Bone marrow (tissue), 2 donors: ENCODE results near the gene RIC1.
"Not testable (repeated sequence)": the region's sequence is repeated elsewhere in the genome, so short reads cannot be mapped to it uniquely, and the experiment has no call there.

Source experiments
- DNase-seq, 2 donors: peaks; one replicate each; lab custom pipeline; 2025; lab: John Stamatoyannopoulos, UW

The RIC1 gene

DNA sequence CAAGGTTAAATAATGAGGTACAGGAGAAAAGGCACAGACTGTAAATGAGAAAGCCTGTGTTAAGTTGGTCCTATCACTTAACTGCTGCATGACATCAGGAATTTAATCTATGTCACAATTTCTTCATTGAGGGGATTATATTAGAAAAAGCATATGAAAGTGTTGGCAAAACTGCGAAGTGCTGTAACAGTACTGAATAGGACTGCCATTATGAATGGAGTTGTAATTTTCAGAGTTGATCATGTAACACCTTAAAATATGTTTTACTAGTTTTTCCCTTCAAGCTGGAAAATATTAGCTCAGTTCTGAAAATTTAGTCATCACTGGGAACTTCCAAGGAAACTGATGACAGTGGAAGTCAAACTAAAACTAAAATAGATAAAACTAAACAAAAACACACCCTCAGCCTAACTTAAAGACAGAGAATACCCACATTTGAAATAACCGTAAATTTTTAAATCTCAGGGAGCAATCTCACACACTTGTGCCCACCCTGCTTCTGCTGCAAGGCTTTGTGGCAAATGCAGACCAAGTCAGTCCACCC, 158.9 kb downstream of the RIC1 start:
- no peak for DNase-seq

DNA sequence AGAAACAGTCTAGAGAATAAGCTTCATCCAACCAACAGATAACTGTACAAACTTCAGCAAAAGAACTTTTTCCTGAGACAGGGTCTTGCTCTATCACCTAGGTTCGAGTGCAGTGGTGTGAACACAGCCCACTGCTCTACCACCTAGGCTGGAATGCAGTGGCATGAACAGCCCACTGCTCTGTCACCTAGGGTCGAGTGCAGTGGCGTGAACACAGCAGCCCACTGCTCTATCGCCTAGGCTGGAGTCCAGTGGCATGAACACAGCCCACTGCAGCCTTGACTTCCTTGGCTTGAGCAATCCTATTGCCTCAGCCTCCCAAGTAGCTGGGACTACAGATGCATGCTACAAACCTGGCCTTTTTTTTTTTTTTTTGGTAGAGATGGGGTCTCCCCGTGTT, 160.6 kb downstream of the RIC1 start:
- no peak for DNase-seq

DNA sequence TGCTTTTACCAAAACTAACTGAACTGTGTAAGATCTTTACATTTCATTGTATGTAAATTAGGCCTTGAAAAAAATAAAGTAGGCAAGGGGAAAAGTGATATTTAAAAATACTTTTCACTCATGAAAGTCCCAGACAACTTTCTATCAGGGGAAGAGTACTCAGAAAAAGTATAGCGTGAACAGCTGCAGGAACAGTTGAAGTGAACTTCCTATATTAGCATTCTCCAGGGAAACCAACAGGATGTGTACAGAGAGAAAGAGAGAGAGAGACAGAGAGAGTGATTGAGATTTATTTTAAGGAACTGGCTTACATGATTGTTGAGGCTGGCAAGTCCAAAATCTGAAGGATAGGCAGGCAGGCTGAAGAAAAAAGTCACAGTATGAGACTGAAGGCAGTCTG, 162.0 kb downstream of the RIC1 start:
- no peak for DNase-seq

DNA sequence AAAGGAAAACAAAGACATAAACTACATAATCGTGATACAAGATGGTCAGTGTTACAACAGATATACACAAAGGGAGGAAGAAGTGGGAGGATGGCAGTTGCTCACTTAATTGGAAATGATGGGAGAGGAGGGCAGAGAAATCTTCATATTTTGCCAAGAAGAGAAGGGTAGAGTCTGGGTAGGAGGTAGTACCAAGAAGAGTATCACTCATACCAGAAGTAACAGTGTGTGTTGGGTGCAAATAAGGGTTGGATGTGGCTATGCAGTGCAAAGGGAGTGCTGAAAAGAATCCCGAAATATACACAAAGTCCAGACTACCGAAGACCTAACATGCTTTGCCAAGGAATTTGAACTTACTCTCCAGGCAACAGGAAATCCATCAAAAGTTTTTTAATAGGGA, 163.0 kb downstream of the RIC1 start:
- no peak for DNase-seq

DNA sequence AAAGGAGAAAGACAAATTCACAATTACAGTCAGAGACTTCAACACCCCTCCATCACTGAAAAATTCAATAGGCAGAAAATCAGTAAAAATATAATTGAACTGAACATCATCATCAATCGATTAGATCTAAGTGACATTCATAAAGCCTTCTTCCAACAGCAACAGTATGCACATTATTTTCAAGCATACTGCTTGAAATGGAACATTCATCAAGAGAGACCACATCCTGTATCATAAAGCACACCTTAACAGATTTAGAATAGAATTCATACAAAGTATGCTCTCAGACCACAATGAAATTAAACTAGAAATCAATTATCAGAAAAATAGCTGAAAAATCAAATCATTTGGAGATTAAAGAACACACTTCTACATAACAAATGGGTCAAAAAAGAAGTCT, 164.9 kb downstream of the RIC1 start:
- no peak for DNase-seq

DNA sequence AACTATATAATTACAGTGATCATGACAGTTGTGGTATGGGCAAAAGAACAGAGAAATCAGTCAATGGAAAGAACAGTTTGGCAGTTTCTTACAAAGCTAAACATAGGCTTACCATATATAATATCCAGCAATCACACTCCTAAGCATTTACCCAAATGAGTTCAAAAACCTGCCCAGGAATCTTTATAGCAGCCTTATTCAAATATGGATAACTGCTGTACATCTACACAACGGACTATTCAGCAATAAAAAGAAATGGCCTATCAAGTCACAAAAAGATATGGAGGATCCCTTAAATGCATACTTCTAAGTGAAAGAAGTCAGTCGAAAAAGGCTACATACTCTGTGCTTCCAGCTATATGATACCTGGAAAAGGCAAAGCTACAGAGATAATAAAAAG, 167.4 kb downstream of the RIC1 start:
- no peak for DNase-seq

DNA sequence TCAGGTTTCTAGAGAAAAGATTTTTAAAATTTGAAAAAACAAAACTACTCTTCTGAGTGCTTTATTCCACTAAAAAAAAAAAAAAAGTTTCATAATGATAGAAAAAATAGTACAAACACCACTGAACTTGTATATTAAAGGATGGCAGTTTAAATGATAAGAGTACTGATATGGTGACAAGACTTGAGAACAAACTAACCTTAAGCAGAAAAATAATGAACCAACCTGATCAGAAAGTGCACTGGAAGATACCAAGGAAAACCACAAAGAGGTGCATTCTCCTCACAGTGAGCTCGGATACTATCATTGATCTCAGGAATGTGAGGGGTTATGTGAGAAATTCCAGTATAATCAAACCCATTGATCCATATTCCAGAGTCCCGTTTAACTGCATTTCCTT, 169.7 kb downstream of the RIC1 start:
- no peak for DNase-seq

DNA sequence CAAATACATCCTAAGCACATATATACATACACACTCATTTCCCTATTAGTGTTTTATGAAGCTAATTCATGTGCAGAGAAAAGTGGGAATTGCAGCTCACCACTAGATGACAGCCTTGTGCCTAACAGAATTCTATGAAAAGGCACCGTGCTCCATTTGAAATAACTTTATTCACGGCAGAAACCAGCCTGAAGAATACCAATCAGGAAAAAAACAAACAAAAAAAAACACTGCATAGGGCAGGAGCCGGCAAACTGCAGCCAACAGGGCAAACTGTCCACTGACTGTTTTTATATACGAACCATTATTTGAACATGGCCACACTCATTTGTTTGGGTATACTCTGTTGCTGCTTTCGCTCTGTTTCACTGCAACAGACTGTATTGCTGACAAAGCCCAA, 170.4 kb downstream of the RIC1 start:
- peak in 1 of 2 donors; percentile 38 for DNase-seq

DNA sequence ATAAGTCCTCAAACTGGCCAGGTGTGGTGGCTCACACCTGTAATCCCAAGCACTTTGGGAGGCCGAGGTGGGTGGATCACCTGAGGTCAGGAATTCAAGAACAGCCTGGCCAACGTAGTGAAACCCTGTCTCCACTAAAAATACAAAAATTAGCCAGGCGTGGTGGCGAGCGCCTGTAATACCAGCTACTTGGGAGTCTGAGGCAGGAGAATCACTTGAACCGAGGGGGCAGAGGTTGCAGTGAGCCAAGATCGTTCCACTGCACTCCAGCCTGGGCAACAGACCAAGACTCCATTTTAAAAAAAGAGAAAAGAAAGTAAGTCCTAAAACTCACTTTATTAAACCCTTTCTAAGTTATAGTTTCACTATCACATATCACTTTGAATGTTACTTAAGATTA, 171.5 kb downstream of the RIC1 start:
- not testable (repeated sequence) for DNase-seq

DNA sequence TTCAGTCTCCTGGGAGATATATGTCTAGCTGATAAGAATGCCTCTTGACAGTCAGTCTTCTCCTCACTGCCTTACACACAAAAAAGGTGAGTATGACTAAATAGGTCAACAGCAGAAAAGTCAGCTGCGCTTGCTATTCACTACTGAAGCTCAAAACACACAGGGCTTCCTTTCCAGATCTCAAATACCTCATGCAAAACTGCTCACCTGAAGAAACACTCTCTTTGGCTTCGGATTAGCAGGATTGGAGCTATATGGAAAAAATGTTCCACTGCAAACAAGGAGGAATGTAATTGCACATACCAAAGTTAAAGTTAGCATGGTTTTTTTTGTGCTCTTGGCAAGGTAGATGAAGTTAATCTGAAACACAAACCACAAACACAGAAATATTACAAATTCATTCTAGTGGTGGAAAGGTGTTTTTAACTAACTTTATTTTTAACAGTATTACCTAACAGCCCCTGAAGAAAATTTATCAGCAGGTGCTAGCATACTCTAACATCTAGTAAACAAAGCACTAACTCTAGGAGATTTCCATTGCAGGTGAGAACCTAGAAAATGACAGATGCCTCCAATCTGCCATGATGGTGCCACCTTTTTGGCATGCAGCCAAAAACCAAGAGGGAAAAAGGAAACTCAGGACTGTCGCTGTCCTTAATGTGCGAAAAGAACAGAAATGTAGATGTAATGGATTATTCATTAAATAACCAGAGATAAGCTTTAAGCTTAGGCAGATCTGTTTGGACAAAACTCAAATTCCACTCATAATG, 172.2 kb downstream of the RIC1 start:
- no peak for DNase-seq

DNA sequence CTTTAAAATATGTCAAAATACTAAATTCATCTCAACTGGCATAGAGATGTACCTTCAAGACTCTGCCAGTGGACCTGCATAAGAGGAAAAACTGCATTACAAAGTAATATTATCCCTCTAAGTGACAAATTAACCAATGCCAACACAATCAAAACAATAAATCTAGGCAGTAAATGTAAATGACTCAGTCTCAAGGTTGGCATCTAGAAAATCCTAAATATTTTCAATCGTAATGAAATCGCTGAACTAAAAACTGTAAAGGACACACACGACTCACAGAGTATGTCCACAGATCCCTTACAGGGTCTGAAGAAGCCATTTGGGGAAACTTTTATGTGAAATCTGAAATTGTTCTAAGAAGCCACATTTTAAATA, 172.8 kb downstream of the RIC1 start:
- no peak for DNase-seq

DNA sequence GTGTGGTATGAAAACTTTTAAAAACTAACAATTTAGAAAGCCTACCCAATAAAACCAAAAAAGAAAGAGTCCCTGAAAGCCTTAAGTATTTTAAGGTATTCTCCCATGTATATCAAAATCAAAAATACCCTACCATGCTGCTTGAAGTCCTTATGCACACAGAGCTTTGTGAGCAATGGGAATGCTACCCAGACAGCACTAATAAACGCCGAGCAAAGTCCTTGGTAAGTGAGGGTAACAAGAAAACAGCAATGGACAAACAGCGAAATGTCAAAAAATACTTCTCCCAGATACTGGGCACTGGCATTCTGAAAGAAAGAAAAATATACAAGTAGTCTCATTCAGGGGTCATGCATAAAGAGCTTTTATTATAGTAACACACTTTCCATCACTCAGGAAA, 176.6 kb downstream of the RIC1 start:
- DNase-seq, result no peak

DNA sequence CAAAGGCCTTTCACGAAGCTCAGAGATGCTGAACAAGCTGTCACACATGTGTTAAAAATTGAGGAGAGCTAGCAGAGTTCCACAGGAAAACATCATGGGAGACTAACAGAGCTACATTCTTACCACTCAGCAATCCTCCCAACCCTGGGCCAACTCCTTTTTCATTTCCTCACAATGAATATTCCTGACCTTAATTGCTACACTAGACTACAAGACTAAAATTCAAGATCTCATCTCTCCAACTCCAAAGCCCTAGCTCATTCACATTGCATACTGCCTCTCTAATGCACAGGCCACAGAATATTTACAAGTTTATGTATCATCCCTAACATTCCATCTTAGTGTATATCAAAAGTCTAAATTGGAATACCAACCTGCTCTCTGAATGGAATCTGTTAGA, 182.8 kb downstream of the RIC1 start:
- no peak for DNase-seq

DNA sequence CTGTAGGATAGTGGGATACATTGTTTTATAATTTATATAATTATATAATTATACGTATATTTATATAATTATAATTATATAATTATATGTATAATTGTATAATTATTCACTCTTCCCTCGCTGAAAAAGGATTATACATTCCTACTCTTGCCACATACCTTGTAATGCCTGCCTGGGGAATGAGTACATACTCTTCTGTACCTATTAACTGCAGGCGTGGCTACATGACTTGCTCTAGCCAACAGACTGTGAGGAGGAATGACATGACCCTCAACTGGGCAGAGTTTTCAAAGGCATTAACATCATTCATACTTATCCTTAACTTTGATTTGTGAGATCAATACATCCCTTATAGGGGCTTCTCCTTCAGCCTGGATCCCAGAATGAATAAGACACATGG, 184.9 kb downstream of the RIC1 start:
- DNase-seq, result no peak

DNA sequence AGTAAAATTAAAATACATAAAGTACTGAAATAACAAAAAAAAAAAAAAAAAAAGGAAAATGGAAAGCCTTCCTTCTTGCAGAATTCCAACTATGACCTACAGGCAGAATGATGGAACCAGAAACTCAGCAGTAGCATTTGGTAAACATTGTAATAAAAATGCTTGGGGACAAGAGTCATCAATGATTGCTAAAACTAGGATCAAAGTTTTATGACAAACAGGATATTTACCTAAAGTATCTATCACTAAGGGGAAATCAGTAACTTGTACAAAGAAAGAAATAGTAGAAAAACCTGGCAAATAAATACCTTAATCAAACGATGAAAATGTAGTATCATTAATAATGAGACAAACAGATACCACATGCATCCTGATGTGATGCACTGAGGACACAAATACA, 186.6 kb downstream of the RIC1 start:
- no peak for DNase-seq

DNA sequence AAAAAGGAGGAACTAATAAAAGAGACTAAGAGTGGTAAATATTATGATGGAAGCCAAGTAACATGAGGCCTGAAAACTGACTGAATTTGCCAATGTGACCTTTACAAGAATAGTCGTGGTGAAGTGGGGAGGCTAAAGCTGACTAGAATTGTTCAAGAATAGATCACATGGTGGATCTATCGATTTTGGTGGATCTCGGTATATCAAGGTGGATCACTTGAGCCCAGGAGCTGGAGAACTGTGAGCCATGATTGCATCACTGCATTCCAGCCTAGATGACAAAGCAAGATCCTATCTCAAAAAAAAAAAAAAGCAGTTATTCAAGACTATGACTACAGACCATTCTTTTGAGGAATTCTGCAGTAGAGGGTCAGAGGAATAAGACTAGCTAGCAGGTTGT, 189.0 kb downstream of the RIC1 start:
- DNase-seq, result no peak

DNA sequence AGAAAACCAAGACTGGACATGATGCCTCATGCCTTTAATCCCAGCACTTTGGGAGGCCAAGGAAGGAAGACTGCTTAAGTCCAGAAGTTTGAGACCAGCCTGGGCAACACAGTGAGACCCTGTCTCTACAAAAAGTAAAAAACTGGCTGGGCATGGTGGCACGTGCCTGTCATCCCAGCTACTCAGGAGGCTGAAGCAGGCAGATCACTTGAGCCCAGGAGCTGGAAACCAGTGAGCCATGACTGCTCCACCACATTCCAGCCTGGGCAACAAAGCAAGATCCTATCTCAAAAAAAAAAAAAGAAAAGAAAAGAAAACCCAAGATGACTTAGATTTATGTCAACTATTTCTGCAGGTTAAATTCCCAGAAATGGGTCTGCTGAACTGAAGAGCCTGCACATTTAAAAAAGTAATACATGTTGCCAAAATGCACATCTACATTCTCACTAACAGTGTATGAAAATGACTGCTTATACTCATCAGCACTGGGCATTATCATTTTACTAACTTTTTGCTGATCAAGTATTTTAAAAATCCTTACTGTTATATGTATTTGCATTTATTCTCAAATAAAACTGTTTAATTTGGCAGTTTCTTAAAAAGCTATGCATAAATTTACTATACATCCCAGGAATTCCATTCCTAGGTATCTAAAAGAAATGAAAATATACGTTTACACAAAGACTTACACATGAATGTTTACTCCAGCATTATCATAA, 189.7 kb downstream of the RIC1 start:
- no peak for DNase-seq

DNA sequence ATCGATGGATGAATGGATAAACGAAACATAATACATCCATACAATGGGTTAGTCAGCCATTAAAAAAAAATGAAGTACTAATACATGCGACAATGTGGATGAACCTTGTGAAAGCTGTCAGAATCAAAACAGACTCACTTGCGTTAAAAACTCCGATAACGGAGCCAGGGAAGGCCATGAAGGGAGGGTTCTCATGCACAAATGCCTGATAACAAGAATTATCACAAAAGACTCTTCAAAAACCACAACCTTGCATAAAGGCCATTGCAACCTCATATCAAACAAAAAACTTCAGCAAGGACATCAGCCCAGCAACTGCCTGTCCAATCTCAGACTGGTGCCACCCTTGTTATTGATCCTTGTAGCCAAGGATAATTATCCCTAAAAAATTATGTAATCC, 190.3 kb downstream of the RIC1 start:
- no peak for DNase-seq

DNA sequence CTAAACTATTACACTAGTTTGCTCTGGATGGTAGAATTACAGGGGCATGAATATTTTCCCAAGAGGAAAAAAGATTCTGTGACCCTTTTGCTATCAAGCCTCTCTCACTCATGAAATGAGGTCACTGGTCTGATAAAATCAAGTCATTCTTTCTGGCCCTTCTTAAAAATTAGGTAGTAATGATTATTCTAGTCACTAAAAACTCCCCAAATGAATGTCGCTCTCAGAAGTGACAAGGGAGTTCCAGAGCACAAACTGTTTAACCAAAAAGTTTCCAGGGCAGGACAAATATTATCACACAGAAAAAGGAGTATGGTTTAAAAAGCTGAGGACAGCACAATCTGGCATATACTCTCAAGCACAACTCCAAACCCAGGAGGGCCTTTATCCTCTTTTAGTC, 191.5 kb downstream of the RIC1 start:
- no peak for DNase-seq

DNA sequence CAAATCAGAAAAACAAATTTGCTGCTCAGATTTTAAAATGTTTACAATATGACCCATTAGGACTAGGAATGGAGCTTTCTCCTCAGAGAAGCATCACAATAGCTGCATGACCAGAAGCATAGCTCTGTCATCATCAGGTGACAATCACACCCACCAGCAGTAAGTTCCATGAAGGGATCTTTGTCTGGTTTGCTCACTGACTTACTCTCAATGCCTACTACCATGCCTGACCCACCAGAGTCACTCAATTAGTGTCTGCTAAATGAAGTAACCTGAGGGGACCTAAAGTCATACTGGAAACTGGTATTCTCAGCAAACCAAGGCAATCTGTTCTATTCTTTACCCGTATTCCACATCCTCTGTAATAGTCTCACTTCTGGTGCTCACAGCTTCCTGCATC, 196.3 kb downstream of the RIC1 start:
- DNase-seq, result no peak
